Kidney epithelial cell (primary cell): ENCODE results near the gene PLA2G4E. TPM values are rescaled to one million over a fixed set of nuclear protein-coding genes. Genes with fewer than 3 reads are reported as not detected.

Experiments
- DNase-seq: peaks from one replicate; pipeline ENCODE4 v3.0.0-alpha.2; 2010; ENCODE audit warnings: low read depth
- H3K27me3 ChIP-seq: 2 replicates; pipeline ENCODE4 v1.6.0; 2011; ENCODE audit warnings: low read length; ENCODE audit not compliant: control insufficient read depth, insufficient read depth
- H3K36me3 ChIP-seq: 2 replicates; pipeline ENCODE4 v1.5.1; 2011; ENCODE audit warnings: low read length; ENCODE audit not compliant: control insufficient read depth, insufficient read depth
- H3K4me3 ChIP-seq: 2 replicates; pipeline ENCODE4 v1.5.1; 2011; ENCODE audit warnings: low read depth, mild to moderate bottlenecking, control low read depth, low read length
- CTCF ChIP-seq: IDR thresholded peaks from 2 replicates; pipeline ENCODE4 v1.5.1; 2011; ENCODE audit warnings: mild to moderate bottlenecking, moderate library complexity, low read length, control low read depth, inconsistent platforms; ENCODE audit not compliant: insufficient read depth, poor library complexity, severe bottlenecking
- total RNA-seq: library from RNA; depleted of rRNA; stranded (reverse); fragments of >200 nt; gene quantifications from 2 replicates; pipeline ENCODE4 v1.2.3, GENCODE V29; 2015

The PLA2G4E gene
- total RNA-seq, 1 donor from 2014 or later, result not detected

DNA sequence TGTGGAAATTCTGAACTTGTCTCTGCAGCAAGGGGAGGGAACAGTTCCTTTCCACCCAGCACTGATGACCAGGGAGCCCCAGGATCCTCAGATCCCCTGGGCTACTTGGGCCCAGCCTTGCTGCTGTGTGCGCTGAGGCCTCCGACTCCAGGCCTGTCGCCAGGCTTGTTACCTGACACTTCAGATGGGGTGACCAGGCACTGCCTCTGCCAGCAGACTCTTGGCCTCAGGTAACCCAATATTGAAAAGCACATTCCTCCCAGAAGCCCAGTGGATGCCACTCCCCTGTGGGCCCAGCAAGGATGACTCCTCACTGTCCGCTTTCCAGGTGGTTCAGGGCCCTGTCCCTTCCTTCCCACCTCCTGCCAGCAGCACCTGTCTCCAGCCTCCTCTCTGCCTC is 3.5 kb upstream of the PLA2G4E start:
- no peak for TF ChIP-seq CTCF
- peaks cover 7% of the 10 kb centered on the region for H3K27me3 ChIP-seq
- no peaks in the 10 kb centered on the region for H3K36me3 ChIP-seq
- H3K4me3 ChIP-seq, result no peak overlapping the region
- no peak for DNase-seq

DNA sequence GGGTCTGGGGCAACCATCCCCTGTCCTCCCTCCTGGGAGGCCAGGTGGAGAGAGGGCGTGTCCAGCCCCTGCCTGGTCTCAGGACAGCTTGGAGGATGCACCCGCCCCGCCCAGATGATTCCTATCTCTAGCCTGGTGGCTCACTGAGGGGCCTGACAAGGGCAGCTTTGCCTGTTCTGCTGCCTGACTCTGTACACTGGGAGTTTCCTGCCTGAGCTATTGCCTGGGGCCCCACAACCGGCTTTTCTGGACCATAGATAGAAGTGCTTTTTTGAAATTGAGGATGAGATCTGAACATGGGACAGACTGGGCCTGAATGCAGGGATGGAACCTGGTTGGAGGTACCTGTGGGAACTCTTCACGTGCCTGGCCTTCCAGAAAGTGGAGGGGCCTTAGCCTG is 751 bp upstream of the PLA2G4E start:
- DNase-seq, result no peak
- Histone ChIP-seq H3K4me3 (no peak overlapping the region), H3K36me3 (no peaks in the 10 kb centered on the region), H3K27me3 (peaks cover 4% of the 10 kb centered on the region)
- no peak for TF ChIP-seq CTCF

DNA sequence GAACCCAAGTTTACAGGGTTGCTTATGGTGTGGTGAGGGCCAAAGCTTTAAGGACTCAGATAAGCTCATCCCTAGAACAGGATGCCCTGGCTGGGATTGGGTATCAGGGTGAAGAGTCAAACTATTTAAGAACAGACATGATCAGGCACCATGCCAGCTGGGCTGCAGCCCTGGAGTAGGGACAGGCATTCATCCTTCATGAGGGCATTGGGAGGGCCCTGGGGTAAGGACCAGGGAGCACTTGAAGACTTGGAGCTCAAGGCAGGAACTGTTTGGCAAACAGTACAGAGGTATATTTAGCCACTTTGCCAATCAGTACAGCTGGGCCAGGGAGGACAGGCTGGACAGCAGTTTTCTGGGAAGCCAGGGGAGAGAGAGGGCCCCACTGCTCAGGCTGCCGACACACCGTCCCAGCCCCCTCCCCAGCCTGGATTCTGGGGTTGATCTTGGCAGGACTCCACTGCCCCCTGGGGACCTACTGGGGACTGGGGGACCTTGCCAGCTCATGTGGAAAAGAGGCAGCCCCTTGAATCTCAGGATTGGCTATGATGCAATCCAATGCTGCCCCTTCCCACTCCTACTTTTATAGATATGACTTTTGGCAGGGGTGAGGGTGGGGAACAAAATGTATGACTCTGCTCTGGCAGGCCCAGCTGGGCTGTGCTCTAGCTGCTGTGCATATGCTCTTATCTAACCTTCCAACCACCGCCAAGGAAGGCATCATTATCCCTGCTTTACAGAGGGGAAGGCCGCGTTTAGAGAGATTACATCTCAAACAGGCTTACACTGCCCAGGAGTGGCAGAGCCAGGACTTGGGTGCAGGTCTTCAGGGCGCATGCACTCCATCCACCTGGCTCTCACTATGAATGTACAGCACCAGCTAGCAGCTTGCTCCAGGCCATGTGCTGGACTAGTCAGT is 2.3 kb downstream of the PLA2G4E start:
- Histone ChIP-seq H3K4me3 (no peak overlapping the region), H3K36me3 (no peaks in the 10 kb centered on the region), H3K27me3 (peaks cover 2% of the 10 kb centered on the region)
- TF ChIP-seq CTCF, result no peak
- no peak for DNase-seq

DNA sequence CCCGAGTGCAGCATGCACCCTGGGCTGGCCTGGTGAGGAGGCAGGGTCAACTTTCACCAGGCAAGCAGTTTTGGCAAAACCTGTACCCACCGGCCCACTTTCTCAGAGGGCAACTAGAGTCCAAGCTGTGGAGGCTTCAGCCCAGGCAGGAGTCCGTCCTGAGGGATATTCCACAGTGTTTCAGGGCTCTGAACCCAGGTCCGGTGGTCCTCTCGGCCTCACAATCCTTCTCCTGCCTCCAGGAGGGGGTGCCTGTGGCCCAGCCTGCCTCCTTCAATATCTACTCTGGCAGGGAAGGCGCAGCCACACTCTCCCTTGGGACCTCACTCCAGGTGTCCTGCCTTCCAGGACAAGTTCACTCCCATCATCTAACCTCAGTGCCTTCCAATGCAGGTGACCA is 3.9 kb downstream of the PLA2G4E start:
- Histone ChIP-seq H3K27me3 (peaks cover 2% of the 10 kb centered on the region), H3K4me3 (no peak overlapping the region), H3K36me3 (no peaks in the 10 kb centered on the region)
- no peak for TF ChIP-seq CTCF
- no peak for DNase-seq

GRCh38 chr15:42014406-42014805 is 6.4 kb downstream of the PLA2G4E start:
- H3K36me3 ChIP-seq, result no peaks in the 10 kb centered on the region
- no peak for DNase-seq
- peaks cover 2% of the 10 kb centered on the region for H3K27me3 ChIP-seq
- H3K4me3 ChIP-seq, result no peak overlapping the region
- TF ChIP-seq CTCF, result no peak
